Hematopoietic multipotent progenitor cell treated with erythropoietin and hydrocortisone succinate and interleukin-3 and kit ligand, for 8 days (in vitro differentiated cells): ENCODE measurements around the gene LAMA1.

Experiments
- DNase-seq: peaks from one replicate; pipeline ENCODE4 v3.0.0-alpha.2; 2015

The LAMA1 gene

GRCh38 chr18:6983366-6983765 is 134.2 kb downstream of the LAMA1 start:
- no peak for DNase-seq

- DNase-seq: no peak
Observed at GRCh38 chr18:6982398-6982797, 135.2 kb downstream of the LAMA1 start.

- no peak for DNase-seq
Observed at GRCh38 chr18:6980363-6980762, 137.2 kb downstream of the LAMA1 start.

- DNase-seq: no peak
Observed at GRCh38 chr18:6979954-6980353, 137.6 kb downstream of the LAMA1 start.

GRCh38 chr18:6976935-6977334 is 140.7 kb downstream of the LAMA1 start:
- no peak for DNase-seq

- DNase-seq: no peak
Observed at GRCh38 chr18:6975084-6975483, 142.5 kb downstream of the LAMA1 start.

- no peak for DNase-seq
Observed at GRCh38 chr18:6971823-6972478, 145.6 kb downstream of the LAMA1 start.

- DNase-seq: no peak
Observed at GRCh38 chr18:6963452-6964097, 154.0 kb downstream of the LAMA1 start.

GRCh38 chr18:6962571-6963451 is 154.8 kb downstream of the LAMA1 start:
- DNase-seq: no peak

GRCh38 chr18:6961331-6961730 is 156.3 kb downstream of the LAMA1 start:
- DNase-seq: no peak

GRCh38 chr18:6960656-6961055 is 156.9 kb downstream of the LAMA1 start:
- DNase-seq: no peak

- no peak for DNase-seq
Observed at GRCh38 chr18:6960124-6960523, 157.5 kb downstream of the LAMA1 start.

GRCh38 chr18:6959110-6959509 is 158.5 kb downstream of the LAMA1 start:
- no peak for DNase-seq

GRCh38 chr18:6956999-6957398 is 160.6 kb downstream of the LAMA1 start:
- DNase-seq: no peak

GRCh38 chr18:6956495-6956894 is 161.1 kb downstream of the LAMA1 start:
- no peak for DNase-seq

GRCh38 chr18:6955304-6955703 is 162.3 kb downstream of the LAMA1 start:
- no peak for DNase-seq

GRCh38 chr18:6954501-6954900 is 163.1 kb downstream of the LAMA1 start:
- no peak for DNase-seq

- no peak for DNase-seq
Observed at GRCh38 chr18:6951336-6952090, 166.1 kb downstream of the LAMA1 start.

GRCh38 chr18:6950641-6951040 is 167.0 kb downstream of the LAMA1 start:
- no peak for DNase-seq

- no peak for DNase-seq
Observed at GRCh38 chr18:6949800-6950586, 167.6 kb downstream of the LAMA1 start.

- DNase-seq: no peak
Observed at GRCh38 chr18:6948281-6949055, 169.1 kb downstream of the LAMA1 start.
